ENCODE measurements around the gene ZP1. TPM values are rescaled to one million over a fixed set of nuclear protein-coding genes. Genes with fewer than 3 reads are reported as not detected.

ZP1 gene
- polyA plus RNA-seq, 4 donors: 0.33 to 2.7 TPM; not detected in 2

DNA sequence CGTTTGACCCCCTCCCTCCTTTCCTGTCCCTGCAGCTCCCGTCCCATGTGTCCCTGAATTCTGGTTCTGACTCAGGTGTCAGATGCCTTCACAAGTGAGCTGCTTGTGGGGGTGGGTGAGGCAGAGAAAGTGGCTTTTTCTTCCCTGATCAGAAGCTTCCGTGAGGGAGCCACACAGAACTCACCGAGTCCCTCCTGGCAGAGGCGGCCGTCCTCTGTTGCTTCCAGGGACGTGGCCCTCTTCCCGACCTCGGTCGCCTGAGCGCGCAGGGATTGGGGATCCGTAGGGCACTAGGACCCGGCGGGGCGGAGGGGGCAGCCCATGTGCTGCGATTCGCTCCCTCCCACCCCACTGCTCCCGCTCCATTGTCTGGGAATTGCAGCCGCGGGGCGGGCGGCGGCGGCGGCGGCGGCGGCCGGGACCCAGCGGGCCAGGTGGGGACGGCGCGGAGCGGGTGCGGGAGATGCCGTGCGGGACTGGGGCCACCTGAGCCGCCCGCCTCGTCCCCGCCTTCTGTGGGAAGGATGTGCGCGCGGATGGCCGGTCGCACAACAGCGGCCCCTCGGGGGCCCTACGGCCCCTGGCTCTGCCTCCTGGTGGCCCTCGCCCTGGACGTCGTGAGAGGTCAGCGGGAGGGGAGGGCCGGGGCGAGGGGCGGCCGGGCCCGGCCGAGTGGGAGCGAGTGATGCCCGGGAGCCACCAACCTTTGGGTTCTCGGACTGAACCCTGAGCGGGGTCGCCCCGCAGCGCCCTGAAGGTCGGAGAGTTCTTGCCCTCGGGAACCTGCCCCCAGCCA lies 57.0 kb downstream of the ZP1 start, which contains the start of gene TMEM132A:
Gene TMEM132A (plus strand): TSS at position 351 of the 796 bp plus-strand sequence. CDS start 174 bp downstream, at position 525.
- Histone ChIP-seq H3K4me1 (ENCODE audit: control insufficient read depth in 3 of 3, insufficient read depth in 2 of 3, low read depth in 1 of 3, low read length in 2 of 3) (peaks cover 2 to 22% (median 2%) of the 10 kb centered on the region in 3 donors), H3K36me3 (ENCODE audit: control insufficient read depth in 3 of 3, insufficient read depth in 2 of 3, low read depth in 1 of 3, low read length in 3 of 3) (peaks cover 11 to 61% (median 14%) of the 10 kb centered on the region in 3 donors), H3K27me3 (ENCODE audit: control insufficient read depth in 3 of 3, insufficient read depth in 3 of 3, low read length in 3 of 3) (peaks cover 0 to 12% (median 0%) of the 10 kb centered on the region in 3 donors), H3K9me3 (ENCODE audit: control insufficient read depth in 2 of 2, insufficient read depth in 1 of 2, low read depth in 1 of 2, low read length in 1 of 2) (no peaks in the 10 kb centered on the region), H3K27ac (ENCODE audit: low read depth in 1 of 3, low read length in 2 of 3) (no peak within 1 kb of the TSS), H3K4me3 (ENCODE audit: low read depth in 1 of 3, low read length in 3 of 3) (peak within 1 kb of the TSS; percentile 50 to 60 (median 55))
- 1 to 4% (median 1%) methylated on average over 55 to 69 of the region's 69 CpGs for WGBS, 3 donors
- FAIRE-seq: no peak
- DNase-seq: peak; percentile 58 to 86

Other genes starting within 250 kb of the ZP1 start
- gene MS4A8, start 167.9 kb upstream of the ZP1 start, polyA plus RNA-seq: 100 to 1,000 TPM in 2 of 4 donors, 10 to 100 TPM in 2; 35.7 to 265 (median 141) TPM
- gene MS4A18, start 142.8 kb upstream of the ZP1 start, polyA plus RNA-seq: 1 to 10 TPM in 1 of 4 donors, under 1 TPM in 2, not detected in 1; 0.77 to 1.1 (median 0.97) TPM
- 1 to 10 TPM in 2 of 4 donors, under 1 TPM in 1, not detected in 1; 0.09 to 7.6 (median 5.1) TPM for gene MS4A15, start 110.7 kb upstream of the ZP1 start, polyA plus RNA-seq
- 10 to 100 TPM in 2 of 4 donors, 1 to 10 TPM in 1, under 1 TPM in 1; 0.61 to 61.9 (median 31.3) TPM for gene MS4A10, start 82.2 kb upstream of the ZP1 start, polyA plus RNA-seq
- gene CCDC86, start 25.4 kb upstream of the ZP1 start, polyA plus RNA-seq: 10 to 100 TPM; 10.5 to 23.7 (median 15.0) TPM
- 1 to 10 TPM in 3 of 4 donors, under 1 TPM in 1; 0.45 to 4.5 (median 3.4) TPM for gene PTGDR2, start 11.6 kb upstream of the ZP1 start, polyA plus RNA-seq
- gene PRPF19, start 39.0 kb downstream of the ZP1 start, polyA plus RNA-seq: 100 to 1,000 TPM in 1 of 4 donors, 10 to 100 TPM in 3; 47.9 to 103 (median 80.7) TPM
- 10 to 100 TPM; 14.1 to 63.7 (median 33.9) TPM for gene TMEM109, start 46.6 kb downstream of the ZP1 start, polyA plus RNA-seq
- gene TMEM132A, start 56.9 kb downstream of the ZP1 start, polyA plus RNA-seq: 1 to 10 TPM in 3 of 4 donors, under 1 TPM in 1; 0.89 to 8.6 (median 4.0) TPM
- 10 to 100 TPM in 3 of 4 donors, 1 to 10 TPM in 1; 4.5 to 26.0 (median 11.3) TPM for gene SLC15A3, start 84.6 kb downstream of the ZP1 start, polyA plus RNA-seq
- gene CD6, start 104.1 kb downstream of the ZP1 start, polyA plus RNA-seq: 1 to 10 TPM; 1.3 to 5.1 (median 1.7) TPM
- gene CD5, start 234.9 kb downstream of the ZP1 start, polyA plus RNA-seq: 1 to 10 TPM in 1 of 4 donors, under 1 TPM in 3; 0.22 to 1.0 (median 0.86) TPM

All from small intestine (tissue), 7 donors.